DMS114 treated with DMSO at 0.1 percent for 48 hours (cell line): ENCODE results near the gene PCNX2.
"Not testable (repeated sequence)": the region's sequence is repeated elsewhere in the genome, so short reads cannot be mapped to it uniquely, and the experiment has no call there.

Source experiments
- DNase-seq: peaks from one replicate; lab custom pipeline; 2025; ENCODE audit not compliant: unreplicated experiment; lab: John Stamatoyannopoulos, UW

PCNX2 gene

GRCh38 chr1:233112186-233113008 is 183.1 kb downstream of the PCNX2 start:
- DNase-seq, result no peak

GRCh38 chr1:233111731-233112130 is 183.8 kb downstream of the PCNX2 start:
- DNase-seq, result no peak

GRCh38 chr1:233109096-233109495 is 186.4 kb downstream of the PCNX2 start:
- DNase-seq, result no peak

GRCh38 chr1:233107716-233108130 is 187.8 kb downstream of the PCNX2 start:
- DNase-seq, result not testable (repeated sequence)

GRCh38 chr1:233107130-233107660 is 188.3 kb downstream of the PCNX2 start:
- DNase-seq, result no peak

GRCh38 chr1:233105225-233105624 is 190.3 kb downstream of the PCNX2 start:
- DNase-seq, result no peak

- DNase-seq, result no peak
These were observed 193.2 kb downstream of the PCNX2 start for GRCh38 chr1:233102341-233102740.

GRCh38 chr1:233097959-233098580 is 197.5 kb downstream of the PCNX2 start:
- DNase-seq, result no peak

GRCh38 chr1:233097546-233097945 is 198.0 kb downstream of the PCNX2 start:
- DNase-seq, result no peak

- no peak for DNase-seq
These were observed 200.8 kb downstream of the PCNX2 start for GRCh38 chr1:233094691-233095090.

GRCh38 chr1:233094269-233094668 is 201.3 kb downstream of the PCNX2 start:
- no peak for DNase-seq

GRCh38 chr1:233090746-233091494 is 204.6 kb downstream of the PCNX2 start:
- no peak for DNase-seq

- DNase-seq, result no peak
These were observed 206.3 kb downstream of the PCNX2 start for GRCh38 chr1:233089251-233089650.

- DNase-seq, result no peak
These were observed 206.9 kb downstream of the PCNX2 start for GRCh38 chr1:233088613-233089012.

- DNase-seq, result no peak
These were observed 208.3 kb downstream of the PCNX2 start for GRCh38 chr1:233086961-233087881.

GRCh38 chr1:233085566-233085965 is 210.0 kb downstream of the PCNX2 start:
- DNase-seq, result no peak

GRCh38 chr1:233082778-233083550 is 212.6 kb downstream of the PCNX2 start:
- DNase-seq, result no peak

GRCh38 chr1:233081735-233082134 is 213.8 kb downstream of the PCNX2 start:
- DNase-seq, result no peak

GRCh38 chr1:233080827-233081226 is 214.7 kb downstream of the PCNX2 start:
- not testable (repeated sequence) for DNase-seq

- DNase-seq, result no peak
These were observed 215.2 kb downstream of the PCNX2 start for GRCh38 chr1:233080286-233080685.
